GM19099 (cell line): ENCODE measurements around the gene ATP6V0E1.

ENCODE experiments used
- POLR2A ChIP-seq: IDR thresholded peaks from 3 replicates; pipeline ENCODE4 v1.6.1; 2011; ENCODE audit warnings: low read depth; ENCODE audit not compliant: insufficient read length; ENCODE audit errors: extremely low read depth

Gene ATP6V0E1

DNA sequence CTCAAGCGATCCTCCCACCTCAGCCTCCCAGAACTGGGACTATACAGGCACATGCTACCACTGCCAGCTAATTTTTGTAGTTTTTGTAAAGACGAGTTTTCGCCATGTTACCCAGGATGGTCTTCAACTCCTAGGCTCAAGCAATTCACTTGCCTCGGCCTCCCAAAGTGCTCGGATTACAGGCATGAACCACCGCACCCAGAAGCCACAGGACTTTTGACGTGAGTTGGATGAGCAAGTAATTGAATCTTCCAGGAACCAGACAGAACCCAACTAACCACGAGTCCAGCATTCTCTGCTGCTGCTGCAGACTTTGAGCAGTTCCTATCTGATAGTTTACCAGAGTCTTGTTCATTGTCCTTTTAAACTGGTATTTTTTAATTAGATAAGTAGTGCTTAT, 9.6 kb upstream of the ATP6V0E1 start:
- no peak for TF ChIP-seq POLR2A

DNA sequence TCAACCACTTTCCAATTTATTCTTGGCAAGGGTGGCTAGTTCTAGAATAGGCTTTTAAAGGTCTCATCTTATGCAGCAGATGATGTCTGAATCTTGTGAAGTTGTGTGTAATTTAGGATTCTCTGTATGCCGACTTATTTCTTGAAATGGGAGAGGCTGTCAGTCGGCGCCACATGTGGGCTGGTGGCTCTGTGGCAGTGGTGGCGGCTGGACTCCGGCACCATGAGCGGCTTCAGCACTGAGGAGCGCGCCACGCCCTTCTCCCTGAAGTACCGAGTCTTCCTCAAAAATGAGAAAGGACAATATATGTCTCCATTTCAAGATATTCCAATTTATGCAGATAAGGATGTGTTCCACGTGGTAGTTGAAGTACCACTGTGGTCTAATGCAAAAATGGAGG, 8.3 kb upstream of the ATP6V0E1 start:
- no peak for TF ChIP-seq POLR2A

DNA sequence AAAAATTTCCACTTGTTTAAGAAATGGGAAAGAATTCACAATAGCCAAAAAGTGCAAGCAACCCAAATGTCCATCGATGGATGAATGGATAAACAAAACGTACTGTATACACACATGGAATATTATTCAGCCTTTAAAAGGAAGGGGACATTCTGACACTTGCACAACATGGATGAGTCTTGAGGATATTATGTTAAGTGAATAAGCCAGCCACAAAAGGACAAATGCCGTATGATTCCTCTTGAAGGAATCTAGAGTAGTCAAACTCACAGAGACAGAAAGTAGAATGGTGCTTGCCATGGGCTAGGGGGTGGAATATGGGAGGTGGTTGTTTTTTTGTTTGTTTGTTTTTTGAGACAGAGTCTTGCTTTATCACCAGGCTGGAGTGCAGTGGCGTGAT, 3.8 kb upstream of the ATP6V0E1 start:
- no peak for TF ChIP-seq POLR2A

DNA sequence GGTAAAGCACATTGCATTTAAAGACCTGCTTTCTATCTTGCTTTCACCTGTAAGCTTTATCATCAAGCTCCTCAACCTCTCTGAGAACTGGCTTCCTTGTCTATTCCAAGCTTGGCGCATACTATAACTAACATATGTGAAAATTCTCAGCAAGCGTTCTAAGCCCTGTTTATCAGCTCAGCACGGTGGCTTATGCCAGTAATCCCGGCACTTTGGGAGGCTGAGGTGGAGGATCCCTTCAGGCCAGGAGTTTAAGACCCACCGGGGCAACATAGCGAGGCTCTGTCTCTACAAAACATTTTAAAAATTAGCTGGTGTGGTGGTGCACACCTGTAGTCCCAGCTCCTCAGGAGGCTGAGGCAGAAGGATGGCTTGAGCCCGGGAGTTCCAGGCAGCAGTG, 1.6 kb upstream of the ATP6V0E1 start:
- no peak for TF ChIP-seq POLR2A

DNA sequence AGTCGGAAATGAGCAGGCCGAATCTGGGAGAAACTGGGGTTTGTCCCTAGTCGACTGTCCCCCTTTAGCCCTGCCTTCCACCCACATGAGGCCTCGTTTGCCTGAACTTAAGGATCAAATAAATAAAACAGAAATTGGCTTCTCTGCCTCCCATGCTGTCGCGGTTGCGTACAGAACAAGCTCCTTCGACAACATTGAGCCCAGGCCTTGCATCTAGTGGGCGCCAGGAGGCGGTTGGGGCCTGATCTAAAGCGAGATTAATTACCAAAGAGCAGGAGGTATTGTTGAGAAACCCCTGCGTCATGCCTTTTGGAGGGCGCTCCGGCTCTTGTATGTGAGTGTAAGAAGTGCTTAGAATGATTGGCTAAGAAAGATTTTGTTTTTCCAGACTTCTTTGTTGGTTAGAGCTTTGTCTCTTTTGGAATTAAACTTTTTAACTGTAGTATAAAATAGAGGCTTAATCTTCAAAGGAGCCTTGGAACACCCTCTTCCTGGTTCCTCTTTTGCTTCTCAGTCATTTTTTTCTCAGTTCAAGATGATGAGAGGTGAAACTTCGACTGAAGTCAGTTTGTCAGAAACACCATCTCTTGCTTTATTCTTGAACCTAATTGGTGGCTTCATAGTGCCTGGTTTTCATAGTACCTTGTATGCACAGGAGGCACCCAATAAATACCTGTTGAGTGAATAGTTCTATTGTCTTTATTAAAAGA, 828 bp downstream of the ATP6V0E1 start:
- TF ChIP-seq POLR2A = no peak

DNA sequence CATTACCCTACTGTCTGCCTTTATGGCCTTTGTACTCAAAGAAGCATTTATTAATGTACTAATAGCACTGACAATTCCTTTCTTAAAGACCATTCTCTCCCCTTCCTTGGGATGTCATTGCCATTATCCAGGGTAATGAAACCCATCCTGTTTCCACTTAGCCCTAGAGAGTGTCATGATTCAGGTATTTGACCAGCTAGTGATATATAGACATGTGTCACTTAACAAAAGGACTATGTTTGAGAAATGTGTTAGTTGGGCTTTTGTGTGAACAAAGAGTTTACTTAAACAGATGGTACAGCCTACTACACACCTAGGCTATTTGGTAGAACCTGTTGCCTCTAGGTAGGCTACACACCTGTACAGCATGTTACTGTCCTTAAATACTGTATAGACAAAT, 2.0 kb downstream of the ATP6V0E1 start:
- TF ChIP-seq POLR2A = no peak

DNA sequence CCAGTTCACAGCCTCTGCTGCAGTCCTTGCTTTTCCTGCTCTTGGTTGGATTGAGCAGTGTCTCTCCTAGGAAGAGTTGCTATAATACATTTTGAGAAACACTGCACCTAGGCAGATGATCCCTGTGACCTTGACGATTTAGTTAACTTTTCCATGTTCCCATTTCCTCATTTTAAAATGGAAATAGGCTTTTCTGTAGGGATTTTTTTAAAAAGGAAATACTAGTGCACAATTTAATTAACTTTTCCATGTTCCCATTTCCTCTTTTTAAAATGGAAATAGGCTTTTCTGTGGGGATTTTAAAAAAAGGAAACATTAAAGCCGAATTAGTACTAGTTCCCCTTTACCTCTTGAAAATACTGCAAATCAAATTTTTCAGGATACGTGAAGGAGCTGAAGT, 4.7 kb downstream of the ATP6V0E1 start:
- TF ChIP-seq POLR2A = no peak

DNA sequence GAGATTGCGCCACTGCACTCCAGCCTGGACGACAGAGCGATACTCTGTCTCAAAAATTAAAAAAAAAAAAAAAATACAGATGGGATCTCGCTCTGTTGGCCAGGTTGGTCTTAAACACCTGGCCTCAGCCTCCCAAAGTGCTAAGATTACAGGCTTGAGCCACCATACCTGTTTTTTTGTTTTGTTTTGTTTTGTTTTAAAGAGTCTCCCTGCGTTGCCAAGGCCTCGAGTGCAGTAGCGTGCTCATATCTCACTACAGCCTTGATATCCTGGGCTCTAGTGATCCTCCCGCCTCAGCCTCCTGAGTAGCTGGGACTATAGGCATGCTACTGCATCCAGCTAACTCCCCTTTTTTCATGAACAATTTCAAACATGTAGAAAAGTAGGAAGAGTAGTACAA, 7.2 kb downstream of the ATP6V0E1 start:
- TF ChIP-seq POLR2A = no peak

DNA sequence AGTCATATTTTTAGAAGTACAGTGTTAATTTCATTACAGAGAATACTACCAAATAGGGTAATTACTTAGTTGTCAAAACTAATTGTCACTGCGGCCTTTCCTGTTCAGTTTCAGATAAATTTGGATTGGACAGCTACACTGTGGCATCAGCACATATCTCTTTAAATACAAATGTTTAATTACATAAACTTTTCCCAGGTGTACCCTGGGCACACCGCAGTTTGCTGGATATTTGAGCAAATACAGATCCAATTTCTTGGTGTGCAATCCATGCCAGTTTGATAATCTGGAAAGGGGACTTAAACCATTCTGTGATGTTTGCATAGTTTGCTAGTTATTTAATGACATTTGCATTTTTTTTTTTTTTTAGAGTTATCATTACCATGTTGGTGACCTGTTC, 10.8 kb downstream of the ATP6V0E1 start:
- TF ChIP-seq POLR2A = no peak

DNA sequence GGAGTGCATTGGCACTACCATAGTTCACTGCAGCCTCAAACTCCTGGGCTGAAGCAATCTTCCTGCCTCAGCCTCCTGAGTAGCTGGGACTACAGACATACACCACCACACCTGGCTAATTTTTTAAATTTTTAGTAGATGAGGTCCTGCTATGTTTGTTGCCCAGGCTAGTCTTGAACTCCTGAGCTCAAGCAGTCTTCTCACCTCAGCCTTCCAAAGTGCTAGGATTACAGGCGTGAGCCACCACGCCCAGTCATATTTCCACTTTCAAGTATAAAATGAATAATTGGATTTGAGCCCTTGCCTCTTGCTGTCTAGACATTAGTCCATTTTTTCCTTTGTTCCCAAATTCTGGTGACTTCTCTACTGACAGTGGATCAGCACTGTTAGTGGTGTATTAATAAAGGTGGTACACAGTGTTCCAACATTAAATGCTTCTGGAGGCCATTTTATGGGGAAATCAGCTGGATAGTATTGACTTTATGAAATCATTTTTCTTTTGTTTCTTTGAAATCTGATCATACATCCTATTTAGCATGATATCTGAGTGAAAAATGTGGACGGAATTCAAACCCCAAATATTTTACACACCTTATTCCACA, 15.9 kb downstream of the ATP6V0E1 start:
- TF ChIP-seq POLR2A = no peak

DNA sequence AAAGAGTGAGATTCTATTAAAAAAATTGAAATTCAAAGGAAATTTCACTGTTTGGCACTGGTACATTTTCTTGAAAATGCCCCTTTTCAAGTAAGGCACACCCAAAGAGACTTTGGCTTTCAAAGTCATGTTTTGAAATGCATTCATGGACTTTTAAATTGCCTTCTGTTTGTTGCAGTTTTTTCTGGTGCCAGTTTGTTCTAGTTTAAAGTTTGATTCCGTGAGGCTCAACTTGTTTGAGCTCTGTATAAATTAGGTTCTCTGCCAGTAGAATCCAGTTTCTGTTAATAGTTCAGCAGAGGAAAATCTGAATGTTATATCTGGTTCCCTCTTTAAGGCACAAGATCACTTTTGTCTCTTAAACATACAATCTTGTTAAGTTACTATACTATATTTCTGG, 16.4 kb downstream of the ATP6V0E1 start:
- TF ChIP-seq POLR2A = no peak

DNA sequence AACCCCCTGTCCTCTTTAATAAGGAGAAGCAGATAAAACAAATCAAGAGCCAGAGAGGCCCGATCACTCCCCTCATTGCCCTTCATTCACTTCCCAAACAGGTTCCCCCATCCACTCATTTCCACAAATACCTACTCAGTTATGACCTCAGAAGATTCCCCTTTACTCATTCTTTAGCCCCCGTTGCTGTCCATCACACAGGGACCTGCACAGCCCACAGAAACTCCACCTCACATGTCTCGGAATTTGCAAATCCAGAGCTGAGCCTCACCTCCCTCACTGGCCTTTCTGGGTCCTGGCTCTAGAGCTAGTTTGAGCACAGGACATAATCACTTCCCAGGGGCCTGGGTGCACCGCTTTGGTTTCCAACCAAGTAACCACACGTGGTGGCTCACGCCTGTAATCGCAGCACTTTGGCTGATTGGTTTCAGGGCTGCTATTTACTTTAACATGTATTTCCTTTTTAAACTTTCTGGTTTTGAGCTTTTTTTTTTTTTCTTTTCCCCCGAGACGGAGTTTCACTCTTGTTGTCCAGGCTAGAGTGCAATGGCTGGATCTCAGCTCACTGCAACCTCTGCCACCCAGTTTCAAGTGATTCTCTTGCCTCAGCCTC, 17.8 kb downstream of the ATP6V0E1 start:
- no peak for TF ChIP-seq POLR2A

DNA sequence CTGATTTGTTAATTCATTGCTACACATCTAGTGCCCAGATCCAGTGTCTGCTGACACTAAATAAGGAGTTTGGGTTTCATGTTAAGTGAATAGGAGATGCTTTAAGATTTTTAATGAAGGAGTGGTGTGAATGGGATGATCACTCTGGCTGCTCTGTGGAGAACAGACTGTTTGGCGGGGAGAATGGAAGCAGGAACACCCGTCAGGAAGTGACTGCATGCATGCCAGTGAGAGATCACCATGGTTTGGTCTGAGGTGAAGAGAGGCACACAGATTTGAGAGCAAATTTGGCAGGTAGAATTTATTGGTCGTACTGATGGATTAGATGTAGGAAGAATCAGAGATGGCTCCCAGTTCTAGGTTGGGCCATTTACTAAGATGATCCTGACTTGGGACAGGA, 19.8 kb downstream of the ATP6V0E1 start:
- no peak for TF ChIP-seq POLR2A

DNA sequence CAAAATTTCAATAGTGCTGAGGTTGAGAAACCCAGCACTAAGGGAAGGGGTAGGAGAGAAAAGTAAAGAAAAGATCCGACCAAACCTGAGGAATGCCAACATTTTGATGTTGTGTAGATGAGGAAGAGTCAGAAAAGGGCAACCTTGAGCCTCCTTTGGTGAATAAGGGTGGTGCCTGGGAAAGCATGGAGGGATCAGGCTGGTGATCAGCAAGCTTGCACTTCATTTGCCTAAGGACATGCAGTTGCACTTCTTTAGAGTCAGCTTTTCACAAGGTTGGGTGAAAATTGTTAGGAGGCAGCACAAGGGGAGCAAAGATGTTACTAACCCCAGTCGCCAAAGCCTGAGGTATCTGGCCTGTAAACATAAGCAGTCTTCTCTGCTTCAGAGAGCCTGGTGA, 20.4 kb downstream of the ATP6V0E1 start:
- no peak for TF ChIP-seq POLR2A

DNA sequence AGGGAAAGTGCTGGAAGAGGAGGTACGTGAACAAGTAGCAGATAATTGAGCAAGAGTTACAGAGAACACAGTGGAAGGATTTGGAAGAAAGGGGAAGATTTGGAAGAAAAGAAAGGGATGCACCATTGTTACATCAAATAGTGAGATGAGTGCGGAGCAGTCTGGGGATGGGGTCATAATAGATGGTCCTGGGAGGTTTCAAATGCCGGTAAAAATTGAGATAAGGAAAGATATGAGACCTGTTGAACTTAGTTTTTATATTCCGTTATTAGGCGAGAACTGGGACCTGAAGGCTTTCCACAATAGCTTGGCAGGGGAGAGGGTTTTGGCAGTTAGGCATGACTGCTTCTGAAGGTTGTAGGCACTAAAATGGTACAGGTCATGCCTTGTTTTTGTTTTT, 20.9 kb downstream of the ATP6V0E1 start:
- no peak for TF ChIP-seq POLR2A

DNA sequence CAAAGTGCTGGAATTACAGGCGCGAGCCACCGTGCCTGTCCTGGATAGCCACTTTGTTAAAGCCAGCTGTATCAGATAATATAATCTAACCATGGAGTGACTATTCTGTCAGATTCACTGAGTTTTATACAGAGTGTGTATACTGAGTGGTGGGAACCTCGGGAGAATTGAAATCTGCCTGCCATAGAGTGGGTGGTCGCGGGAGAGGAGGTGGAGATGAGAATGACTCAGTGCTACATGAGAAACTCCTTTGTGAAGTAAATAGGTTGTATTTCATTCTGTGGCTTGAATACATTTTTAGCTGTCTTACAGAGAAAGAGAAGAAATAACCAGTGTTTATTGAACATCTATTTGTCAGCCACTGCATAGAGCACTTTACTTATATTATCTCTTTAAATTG, 26.4 kb downstream of the ATP6V0E1 start:
- no peak for TF ChIP-seq POLR2A
